ENCODE measurements around the gene SEMA3G.

The SEMA3G gene

DNA sequence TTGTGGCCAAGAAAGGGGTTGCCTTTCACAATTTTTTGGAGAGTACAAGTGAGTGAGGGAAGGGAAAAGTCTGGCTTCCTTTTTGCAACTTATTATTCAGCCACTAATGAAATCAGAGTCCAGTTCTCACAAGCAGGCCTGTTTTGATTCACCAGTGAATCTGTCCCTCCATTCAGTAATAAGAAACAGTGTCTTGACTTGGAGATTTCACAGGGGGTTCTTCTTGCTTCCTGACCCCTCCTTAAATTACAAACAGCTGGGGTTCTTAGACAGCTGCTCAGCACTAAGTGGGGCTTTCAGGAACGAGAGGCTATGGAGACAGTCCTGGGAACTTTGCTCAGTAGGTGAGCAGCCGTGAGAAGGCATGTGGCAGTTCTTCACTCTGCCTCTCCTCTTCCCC is 24.5 kb downstream of the SEMA3G start:
- Histone ChIP-seq H3K9ac (ENCODE audit: low read length) (no peak overlapping the region), H3K23ac (ENCODE audit: low read length in 2 of 2) (no peak overlapping the region), H3K4ac (ENCODE audit: low read depth in 1 of 2, low read length in 2 of 2) (no peak overlapping the region), H2BK120ac (ENCODE audit: low read depth, low read length) (no peak overlapping the region), H2BK5ac (ENCODE audit: low read depth, low read length, poor library complexity, severe bottlenecking) (no peak overlapping the region), H3K18ac (ENCODE audit: low read depth in 1 of 2, low read length in 2 of 2) (no peak overlapping the region), H3K79me1 (replicated peaks; ENCODE audit: low read length, poor library complexity, severe bottlenecking) (peaks cover 1% of the 10 kb centered on the region), H2AFZ (ENCODE audit: low read depth, low read length) (no peak overlapping the region), H3K27me3 (ENCODE audit: control insufficient read depth in 1 of 2, insufficient read depth in 1 of 2, low read length in 2 of 2) (no peaks in the 10 kb centered on the region), H3K27ac (ENCODE audit: low read length, poor library complexity, severe bottlenecking) (no peak overlapping the region), H3K9me3 (ENCODE audit: control insufficient read depth, low read length) (no peaks in the 10 kb centered on the region), H3K4me1 (ENCODE audit: control insufficient read depth, insufficient read depth, low read depth, low read length) (no peaks in the 10 kb centered on the region), H2BK15ac (ENCODE audit: low read depth, poor library complexity, severe bottlenecking) (no peak overlapping the region), H2BK12ac (ENCODE audit: low read length in 2 of 2) (no peak overlapping the region), H4K8ac (ENCODE audit: low read length) (no peak overlapping the region), H2AK5ac (ENCODE audit: low read length, severe bottlenecking) (no peak overlapping the region), H3K4me3 (ENCODE audit: insufficient read depth in 1 of 2, low read depth in 1 of 2, low read length in 2 of 2) (no peak overlapping the region), H3K4me2 (ENCODE audit: low read length, poor library complexity, severe bottlenecking) (no peak overlapping the region), H3K14ac (ENCODE audit: low read length in 2 of 2) (no peak overlapping the region), H4K91ac (ENCODE audit: low read length) (no peak overlapping the region), H3K36me3 (ENCODE audit: control insufficient read depth in 1 of 2, insufficient read depth in 2 of 2, low read depth in 1 of 2, low read length in 2 of 2) (peaks cover 5 to 21% of the 10 kb centered on the region in 2 experiments)
- DNase-seq: no peak
- WGBS: 95% methylated on average over 2 of the region's 2 CpGs

DNA sequence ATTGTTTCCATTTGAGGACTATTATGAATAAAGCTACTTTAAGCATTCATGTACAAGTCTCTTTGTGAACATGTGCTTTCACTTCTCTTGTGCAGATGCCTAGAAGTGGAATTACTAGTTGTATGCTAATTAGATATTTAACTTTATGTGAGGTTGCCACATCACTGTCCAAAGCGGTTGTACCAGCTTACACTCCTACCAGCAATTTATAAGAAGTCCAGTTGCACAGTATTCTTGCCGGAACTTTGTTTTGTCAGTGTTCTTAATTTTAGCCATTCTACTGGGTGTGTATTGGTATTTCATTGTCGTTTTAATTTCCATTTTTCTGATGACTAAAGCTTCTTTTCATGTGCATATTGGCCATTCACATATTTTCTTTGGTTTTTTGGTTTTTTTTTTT is 29.1 kb downstream of the SEMA3G start:
- Histone ChIP-seq H2BK15ac (ENCODE audit: low read depth, poor library complexity, severe bottlenecking) (no peak overlapping the region), H3K4me2 (ENCODE audit: low read length, poor library complexity, severe bottlenecking) (no peak overlapping the region), H3K27ac (ENCODE audit: low read length, poor library complexity, severe bottlenecking) (no peak overlapping the region), H3K14ac (ENCODE audit: low read length in 2 of 2) (no peak overlapping the region), H3K9ac (ENCODE audit: low read length) (no peak overlapping the region), H3K23ac (ENCODE audit: low read length in 2 of 2) (no peak overlapping the region), H2BK12ac (ENCODE audit: low read length in 2 of 2) (no peak overlapping the region), H4K91ac (ENCODE audit: low read length) (no peak overlapping the region), H3K18ac (ENCODE audit: low read depth in 1 of 2, low read length in 2 of 2) (no peak overlapping the region), H4K8ac (ENCODE audit: low read length) (no peak overlapping the region), H3K9me3 (ENCODE audit: control insufficient read depth, low read length) (no peaks in the 10 kb centered on the region), H3K4ac (ENCODE audit: low read depth in 1 of 2, low read length in 2 of 2) (no peak overlapping the region), H3K27me3 (ENCODE audit: control insufficient read depth in 1 of 2, insufficient read depth in 1 of 2, low read length in 2 of 2) (no peaks in the 10 kb centered on the region), H2AFZ (ENCODE audit: low read depth, low read length) (no peak overlapping the region), H2BK5ac (ENCODE audit: low read depth, low read length, poor library complexity, severe bottlenecking) (no peak overlapping the region), H2BK120ac (ENCODE audit: low read depth, low read length) (no peak overlapping the region), H2AK5ac (ENCODE audit: low read length, severe bottlenecking) (no peak overlapping the region), H3K36me3 (ENCODE audit: control insufficient read depth in 1 of 2, insufficient read depth in 2 of 2, low read depth in 1 of 2, low read length in 2 of 2) (peaks cover 3 to 33% of the 10 kb centered on the region in 2 experiments), H3K4me1 (ENCODE audit: control insufficient read depth, insufficient read depth, low read depth, low read length) (peaks cover 8% of the 10 kb centered on the region), H3K79me1 (replicated peaks; ENCODE audit: low read length, poor library complexity, severe bottlenecking) (peaks cover 10% of the 10 kb centered on the region), H3K4me3 (ENCODE audit: insufficient read depth in 1 of 2, low read depth in 1 of 2, low read length in 2 of 2) (no peak overlapping the region)
- DNase-seq: no peak
- 100% methylated on average over 1 of the region's 3 CpGs for whole genome bisulfite sequencing

GRCh38 chr3:52408466-52408865 is 36.4 kb downstream of the SEMA3G start:
- H3K18ac ChIP-seq (ENCODE audit: low read depth in 1 of 2, low read length in 2 of 2): no peak overlapping the region
- peaks cover 22% of the 10 kb centered on the region for H3K4me1 ChIP-seq (ENCODE audit: control insufficient read depth, insufficient read depth, low read depth, low read length)
- no peak overlapping the region for H3K23ac ChIP-seq (ENCODE audit: low read length in 2 of 2)
- H3K79me1 ChIP-seq (replicated peaks; ENCODE audit: low read length, poor library complexity, severe bottlenecking): peaks cover 56% of the 10 kb centered on the region
- no peak overlapping the region for H2BK120ac ChIP-seq (ENCODE audit: low read depth, low read length)
- H3K4me3 ChIP-seq (ENCODE audit: insufficient read depth in 1 of 2, low read depth in 1 of 2, low read length in 2 of 2): peak overlapping the region in 1 of 2 experiments; percentile 99
- no peak overlapping the region for H4K91ac ChIP-seq (ENCODE audit: low read length)
- no peaks in the 10 kb centered on the region for H3K27me3 ChIP-seq (ENCODE audit: control insufficient read depth in 1 of 2, insufficient read depth in 1 of 2, low read length in 2 of 2)
- no peak overlapping the region for H3K27ac ChIP-seq (ENCODE audit: low read length, poor library complexity, severe bottlenecking)
- peak overlapping the region; percentile 99 for H3K9ac ChIP-seq (ENCODE audit: low read length)
- H3K4ac ChIP-seq (ENCODE audit: low read depth in 1 of 2, low read length in 2 of 2): no peak overlapping the region
- H3K36me3 ChIP-seq (ENCODE audit: control insufficient read depth in 1 of 2, insufficient read depth in 2 of 2, low read depth in 1 of 2, low read length in 2 of 2): peaks cover 49 to 58% of the 10 kb centered on the region in 2 experiments
- H2BK5ac ChIP-seq (ENCODE audit: low read depth, low read length, poor library complexity, severe bottlenecking): no peak overlapping the region
- no peak for DNase-seq
- no peaks in the 10 kb centered on the region for H3K9me3 ChIP-seq (ENCODE audit: control insufficient read depth, low read length)
- no peak overlapping the region for H3K4me2 ChIP-seq (ENCODE audit: low read length, poor library complexity, severe bottlenecking)
- WGBS: 100% methylated on average over 7 of the region's 8 CpGs
- H4K8ac ChIP-seq (ENCODE audit: low read length): peak overlapping the region; percentile 46
- H2BK12ac ChIP-seq (ENCODE audit: low read length in 2 of 2): no peak overlapping the region
- H3K14ac ChIP-seq (ENCODE audit: low read length in 2 of 2): no peak overlapping the region
- H2AFZ ChIP-seq (ENCODE audit: low read depth, low read length): no peak overlapping the region
- no peak overlapping the region for H2AK5ac ChIP-seq (ENCODE audit: low read length, severe bottlenecking)
- no peak overlapping the region for H2BK15ac ChIP-seq (ENCODE audit: low read depth, poor library complexity, severe bottlenecking)

- no peak for DNase-seq
- Histone ChIP-seq H2BK5ac (ENCODE audit: low read depth, low read length, poor library complexity, severe bottlenecking) (no peak overlapping the region), H3K27ac (ENCODE audit: low read length, poor library complexity, severe bottlenecking) (no peak overlapping the region), H3K9me3 (ENCODE audit: control insufficient read depth, low read length) (no peaks in the 10 kb centered on the region), H4K8ac (ENCODE audit: low read length) (peak overlapping the region; percentile 40), H3K23ac (ENCODE audit: low read length in 2 of 2) (no peak overlapping the region), H3K18ac (ENCODE audit: low read depth in 1 of 2, low read length in 2 of 2) (no peak overlapping the region), H2BK12ac (ENCODE audit: low read length in 2 of 2) (no peak overlapping the region), H3K4ac (ENCODE audit: low read depth in 1 of 2, low read length in 2 of 2) (no peak overlapping the region), H3K14ac (ENCODE audit: low read length in 2 of 2) (no peak overlapping the region), H2AFZ (ENCODE audit: low read depth, low read length) (no peak overlapping the region), H3K9ac (ENCODE audit: low read length) (no peak overlapping the region), H3K4me2 (ENCODE audit: low read length, poor library complexity, severe bottlenecking) (no peak overlapping the region), H2AK5ac (ENCODE audit: low read length, severe bottlenecking) (no peak overlapping the region), H2BK120ac (ENCODE audit: low read depth, low read length) (no peak overlapping the region), H3K36me3 (ENCODE audit: control insufficient read depth in 1 of 2, insufficient read depth in 2 of 2, low read depth in 1 of 2, low read length in 2 of 2) (peaks cover 56 to 60% of the 10 kb centered on the region in 2 experiments), H4K91ac (ENCODE audit: low read length) (no peak overlapping the region), H3K4me1 (ENCODE audit: control insufficient read depth, insufficient read depth, low read depth, low read length) (peaks cover 22% of the 10 kb centered on the region), H3K27me3 (ENCODE audit: control insufficient read depth in 1 of 2, insufficient read depth in 1 of 2, low read length in 2 of 2) (no peaks in the 10 kb centered on the region), H2BK15ac (ENCODE audit: low read depth, poor library complexity, severe bottlenecking) (no peak overlapping the region), H3K4me3 (ENCODE audit: insufficient read depth in 1 of 2, low read depth in 1 of 2, low read length in 2 of 2) (no peak overlapping the region), H3K79me1 (replicated peaks; ENCODE audit: low read length, poor library complexity, severe bottlenecking) (peaks cover 58% of the 10 kb centered on the region)
- 99% methylated on average over 3 of the region's 3 CpGs for WGBS
Observed at GRCh38 chr3:52407779-52408178, 37.1 kb downstream of the SEMA3G start.

Data from mesenchymal stem cell (in vitro differentiated cells and primary cell).